ENCODE data around the gene COA8. TPM values are rescaled to one million over a fixed set of nuclear protein-coding genes. Genes with fewer than 3 reads are reported as not detected.

COA8 gene
- total and polyA plus RNA-seq, 10 of the 15 experiments (the other 5 are each of a cell fraction or from before 2014, with no cell fraction given), result 6.1 to 69.5 (median 25.8) TPM

DNA sequence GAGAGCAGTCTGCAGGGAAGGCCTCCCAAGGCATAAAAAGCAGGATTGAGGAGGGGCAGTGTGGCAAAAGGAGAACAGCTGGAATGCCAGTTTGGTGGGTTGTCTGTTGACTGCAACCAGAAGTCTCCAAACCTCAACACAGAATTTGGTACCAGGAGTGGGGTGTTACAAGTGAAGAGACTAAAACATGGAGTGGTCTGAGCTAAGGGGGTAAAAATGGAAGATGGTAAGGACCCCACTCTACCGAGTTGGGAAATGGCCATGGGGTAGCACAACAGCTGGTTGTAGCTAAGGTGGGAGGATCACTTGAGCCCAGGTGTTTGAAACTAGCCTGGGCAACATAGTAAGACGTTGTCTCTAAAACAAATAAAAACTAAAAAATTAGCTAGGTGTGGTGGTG lies 48.5 kb downstream of the COA8 start (continued):
- TF ChIP-seq PKNOX1 (IDR thresholded peaks at IDR 0.05) (no peak), MYB (IDR thresholded peaks at IDR 0.05; ENCODE audit: borderline replicate concordance, low read depth, low read length) (no peak)

- BruUV-seq (replicated peaks), result no TSS peak
- ChIA-PET POLR2A (no interaction called here), CTCF (interaction anchor here (1.4 to 2.2 kb wide), 3 partner anchors 63 to 202 kb away, joined by 3 to 10 read pairs (median 4); no protein-coding TSS in a partner anchor), SMC1A (ENCODE audit: uncharacterized antibody, unreplicated experiment) (interaction anchor here (1.7 kb wide), 1 partner anchor 119 kb away, joined by 3 read pairs; no protein-coding TSS in a partner anchor), RAD21 (ENCODE audit: unreplicated experiment) (no interaction called here)
- intact Hi-C loops (cut with micrococcal nuclease; ENCODE audit: unreplicated experiment), result no loop called here
- ATAC-seq (no peak), FAIRE-seq (no peak), DNase-seq (ENCODE audit: low read depth, low spot score) (no peak)
- Histone ChIP-seq H3K9ac (ENCODE audit: control insufficient read depth, insufficient read depth, low read length) (no peak overlapping the region), H3K79me2 (ENCODE audit: control insufficient read depth, insufficient read depth, low read length) (no peaks in the 10 kb centered on the region), H3K4me1 (ENCODE audit: control insufficient read depth, insufficient read depth, low read length) (no peaks in the 10 kb centered on the region), H3K27me3 (replicated peaks in 1 of 2; ENCODE audit: control insufficient read depth in 2 of 2, insufficient read depth in 2 of 2, low read length in 1 of 2) (no peaks in the 10 kb centered on the region), H4K20me1 (ENCODE audit: control insufficient read depth, insufficient read depth) (no peaks in the 10 kb centered on the region), H3K27ac (ENCODE audit: control insufficient read depth, insufficient read depth) (no peak overlapping the region), H3K4me3 (no peak overlapping the region), H3K36me3 (ENCODE audit: control insufficient read depth in 2 of 2, insufficient read depth in 2 of 2, low read length in 1 of 2) (no peaks in the 10 kb centered on the region), H3K9me3 (replicated peaks; ENCODE audit: control insufficient read depth, insufficient read depth, low read length) (peaks cover 6% of the 10 kb centered on the region; the same call in 2 of the 3 replicates), H3K4me2 (ENCODE audit: control insufficient read depth, insufficient read depth) (no peak overlapping the region), H2AFZ (ENCODE audit: control insufficient read depth, low read depth, low read length) (no peak overlapping the region)
- 69% methylated on average over 4 of the region's 4 CpGs for WGBS (ENCODE audit: insufficient coverage, insufficient replicate concordance, low lambda C conversion rate, missing lambda C conversion rate)
- in situ Hi-C loops (cut with MboI), result no loop called here
- TF ChIP-seq, protein P1, sequence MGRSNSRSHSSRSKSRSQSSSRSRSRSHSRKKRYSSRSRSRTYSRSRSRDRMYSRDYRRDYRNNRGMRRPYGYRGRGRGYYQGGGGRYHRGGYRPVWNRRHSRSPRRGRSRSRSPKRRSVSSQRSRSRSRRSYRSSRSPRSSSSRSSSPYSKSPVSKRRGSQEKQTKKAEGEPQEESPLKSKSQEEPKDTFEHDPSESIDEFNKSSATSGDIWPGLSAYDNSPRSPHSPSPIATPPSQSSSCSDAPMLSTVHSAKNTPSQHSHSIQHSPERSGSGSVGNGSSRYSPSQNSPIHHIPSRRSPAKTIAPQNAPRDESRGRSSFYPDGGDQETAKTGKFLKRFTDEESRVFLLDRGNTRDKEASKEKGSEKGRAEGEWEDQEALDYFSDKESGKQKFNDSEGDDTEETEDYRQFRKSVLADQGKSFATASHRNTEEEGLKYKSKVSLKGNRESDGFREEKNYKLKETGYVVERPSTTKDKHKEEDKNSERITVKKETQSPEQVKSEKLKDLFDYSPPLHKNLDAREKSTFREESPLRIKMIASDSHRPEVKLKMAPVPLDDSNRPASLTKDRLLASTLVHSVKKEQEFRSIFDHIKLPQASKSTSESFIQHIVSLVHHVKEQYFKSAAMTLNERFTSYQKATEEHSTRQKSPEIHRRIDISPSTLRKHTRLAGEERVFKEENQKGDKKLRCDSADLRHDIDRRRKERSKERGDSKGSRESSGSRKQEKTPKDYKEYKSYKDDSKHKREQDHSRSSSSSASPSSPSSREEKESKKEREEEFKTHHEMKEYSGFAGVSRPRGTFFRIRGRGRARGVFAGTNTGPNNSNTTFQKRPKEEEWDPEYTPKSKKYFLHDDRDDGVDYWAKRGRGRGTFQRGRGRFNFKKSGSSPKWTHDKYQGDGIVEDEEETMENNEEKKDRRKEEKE (IDR thresholded peaks at IDR 0.05), result no peak
- TF ChIP-seq RAD21 (IDR thresholded peaks at IDR 0.05; ENCODE audit: insufficient read depth, low read depth, low read length) (peak; percentile 34), EP300 (IDR thresholded peaks at IDR 0.05; ENCODE audit: borderline replicate concordance in 1 of 2, control insufficient read depth in 1 of 2, low read depth in 2 of 2, low read length in 2 of 2) (no peak), STAT1 (conservative IDR thresholded peaks at IDR 0.05) (no peak), MTA3 (IDR thresholded peaks at IDR 0.05; ENCODE audit: borderline replicate concordance, low read length) (no peak), FOXK2 (IDR thresholded peaks at IDR 0.05) (no peak), CEBPZ (IDR thresholded peaks at IDR 0.05; ENCODE audit: low read depth, low read length) (no peak)
- TF ChIP-seq, protein P2, sequence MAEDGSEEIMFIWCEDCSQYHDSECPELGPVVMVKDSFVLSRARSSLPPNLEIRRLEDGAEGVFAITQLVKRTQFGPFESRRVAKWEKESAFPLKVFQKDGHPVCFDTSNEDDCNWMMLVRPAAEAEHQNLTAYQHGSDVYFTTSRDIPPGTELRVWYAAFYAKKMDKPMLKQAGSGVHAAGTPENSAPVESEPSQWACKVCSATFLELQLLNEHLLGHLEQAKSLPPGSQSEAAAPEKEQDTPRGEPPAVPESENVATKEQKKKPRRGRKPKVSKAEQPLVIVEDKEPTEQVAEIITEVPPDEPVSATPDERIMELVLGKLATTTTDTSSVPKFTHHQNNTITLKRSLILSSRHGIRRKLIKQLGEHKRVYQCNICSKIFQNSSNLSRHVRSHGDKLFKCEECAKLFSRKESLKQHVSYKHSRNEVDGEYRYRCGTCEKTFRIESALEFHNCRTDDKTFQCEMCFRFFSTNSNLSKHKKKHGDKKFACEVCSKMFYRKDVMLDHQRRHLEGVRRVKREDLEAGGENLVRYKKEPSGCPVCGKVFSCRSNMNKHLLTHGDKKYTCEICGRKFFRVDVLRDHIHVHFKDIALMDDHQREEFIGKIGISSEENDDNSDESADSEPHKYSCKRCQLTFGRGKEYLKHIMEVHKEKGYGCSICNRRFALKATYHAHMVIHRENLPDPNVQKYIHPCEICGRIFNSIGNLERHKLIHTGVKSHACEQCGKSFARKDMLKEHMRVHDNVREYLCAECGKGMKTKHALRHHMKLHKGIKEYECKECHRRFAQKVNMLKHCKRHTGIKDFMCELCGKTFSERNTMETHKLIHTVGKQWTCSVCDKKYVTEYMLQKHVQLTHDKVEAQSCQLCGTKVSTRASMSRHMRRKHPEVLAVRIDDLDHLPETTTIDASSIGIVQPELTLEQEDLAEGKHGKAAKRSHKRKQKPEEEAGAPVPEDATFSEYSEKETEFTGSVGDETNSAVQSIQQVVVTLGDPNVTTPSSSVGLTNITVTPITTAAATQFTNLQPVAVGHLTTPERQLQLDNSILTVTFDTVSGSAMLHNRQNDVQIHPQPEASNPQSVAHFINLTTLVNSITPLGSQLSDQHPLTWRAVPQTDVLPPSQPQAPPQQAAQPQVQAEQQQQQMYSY (CRISPR knock-in tag; IDR thresholded peaks at IDR 0.05), result no peak
Measured at GRCh38 chr14:103613517-103613916, 50.8 kb downstream of the COA8 start.
